HG03108 (cell line): Measurements from ENCODE around the gene RELT.

Experiments
- ATAC-seq: cut with Tn5 transposase; IDR thresholded peaks from one replicate; pipeline ENCODE4 v1.9.1; 2021; ENCODE audit warnings: moderate library complexity; ENCODE audit not compliant: unreplicated experiment

RELT gene

DNA sequence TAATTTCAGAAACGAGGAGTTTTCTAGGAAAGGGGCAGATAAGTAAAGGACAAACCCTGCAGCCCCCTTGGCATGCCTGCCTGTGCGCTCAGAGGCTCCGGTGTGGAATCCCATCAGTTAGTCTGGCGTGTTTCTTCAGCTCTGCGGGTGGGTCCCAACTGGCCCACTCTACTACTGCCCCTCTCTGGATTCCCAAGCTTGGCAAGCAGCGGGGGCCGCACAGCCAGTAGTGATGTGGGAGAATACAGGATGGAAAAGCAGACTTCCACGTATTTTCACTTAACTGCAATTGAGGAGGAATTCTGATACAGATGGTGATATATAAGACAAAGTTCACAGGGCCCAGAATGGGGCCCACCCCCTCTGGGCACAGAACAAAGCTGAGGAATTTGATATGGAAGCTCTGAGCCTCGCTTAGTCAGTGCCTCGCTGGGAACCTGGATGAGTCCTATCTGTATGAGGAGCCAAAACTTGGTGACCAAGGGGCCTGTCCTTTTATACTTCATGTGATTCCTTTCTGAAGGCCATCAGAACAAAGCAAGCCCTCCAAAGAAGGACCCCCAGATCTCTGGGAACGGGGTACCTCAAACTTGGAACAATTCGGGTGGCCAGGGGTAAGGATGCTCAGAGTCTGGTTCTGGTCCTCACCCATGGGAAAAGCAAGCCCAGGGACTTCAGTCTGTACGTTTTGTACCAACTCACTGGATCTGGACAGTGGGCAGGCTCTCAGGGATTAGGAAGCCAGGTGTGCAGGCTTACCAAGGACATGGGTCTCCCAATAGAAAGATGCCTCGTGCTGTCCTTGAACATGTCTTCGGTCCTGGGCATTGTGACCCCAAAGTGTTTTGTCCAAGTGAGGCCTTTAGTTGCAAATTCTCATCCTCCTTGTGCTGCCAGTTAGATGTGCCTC, 26.0 kb downstream of the RELT start:
- ATAC-seq, result no peak

DNA sequence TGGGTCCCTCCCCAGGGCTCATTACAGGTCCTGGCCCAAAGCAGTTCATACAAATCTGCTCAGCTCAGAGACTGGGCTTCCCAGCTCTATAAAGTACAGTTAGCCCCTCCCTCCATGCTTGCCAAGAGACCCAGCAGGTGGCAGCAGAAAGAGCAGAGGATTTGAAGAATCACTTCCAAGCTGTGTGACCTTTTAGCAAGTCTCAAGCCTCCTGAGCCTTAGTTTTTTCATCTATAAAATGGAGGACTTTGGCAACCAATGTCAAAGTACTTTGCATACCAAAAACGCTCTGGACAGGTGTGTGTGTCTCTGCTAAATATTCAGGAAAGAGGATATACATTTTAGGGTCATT, 26.6 kb downstream of the RELT start:
- no peak for ATAC-seq

DNA sequence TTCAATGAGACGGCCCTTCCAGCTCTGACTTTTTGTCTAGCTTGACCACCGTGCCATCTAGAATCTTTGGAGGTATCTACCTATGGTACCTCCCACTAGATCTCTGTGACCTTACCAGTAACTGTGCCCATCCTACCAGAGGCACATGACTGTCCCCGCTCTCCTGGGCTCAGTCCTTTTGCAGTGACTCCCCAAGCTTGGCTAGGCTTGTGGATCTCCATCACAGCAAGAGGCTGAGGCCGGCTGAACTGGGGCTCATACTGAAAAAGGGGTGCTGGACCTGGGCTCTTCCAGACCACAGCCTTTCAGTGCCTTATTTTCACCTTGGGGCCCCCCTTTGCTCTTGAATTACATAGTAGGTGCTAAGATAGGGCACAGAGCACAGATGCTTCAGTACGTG, 27.3 kb downstream of the RELT start:
- no peak for ATAC-seq

DNA sequence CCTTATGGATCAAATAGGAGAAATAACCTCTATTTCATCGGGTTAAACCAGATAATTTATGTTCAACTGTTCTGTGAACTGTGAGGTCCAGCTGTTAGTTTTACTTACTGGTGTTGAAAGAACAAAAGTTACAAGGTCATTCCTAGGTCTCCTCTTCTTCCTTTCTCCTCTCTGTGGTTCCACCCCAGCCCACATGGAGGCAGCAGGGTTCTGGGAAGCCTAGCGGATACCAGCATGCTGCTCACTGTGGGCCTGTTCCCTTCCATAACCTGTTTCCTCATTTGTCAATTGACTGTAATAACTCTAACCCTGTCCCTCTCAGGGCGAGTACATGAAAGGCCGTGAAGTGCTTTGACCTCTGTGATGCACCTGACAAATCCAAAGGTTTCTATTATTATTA, 27.8 kb downstream of the RELT start:
- no peak for ATAC-seq

GRCh38 chr11:73404506-73405145, 28.4 kb downstream of the RELT start:
- ATAC-seq, result no peak

DNA sequence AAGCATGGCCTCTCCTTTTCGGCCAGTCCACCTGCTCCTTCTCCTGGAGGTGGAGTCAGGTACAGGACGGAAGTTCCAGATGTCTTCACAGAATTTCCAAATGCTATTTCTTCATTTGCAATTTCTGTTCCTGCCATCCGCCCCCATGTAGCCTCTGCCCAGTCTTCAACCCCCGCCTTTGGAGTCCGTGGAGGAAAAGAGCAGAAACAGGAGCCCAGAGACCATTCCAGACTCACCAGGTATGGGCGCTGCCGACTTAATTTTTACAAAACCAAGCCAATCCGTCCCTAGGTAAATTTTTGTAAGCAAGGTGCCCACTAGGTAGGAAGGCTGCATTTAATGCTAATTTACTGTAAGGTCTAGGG, 28.9 kb downstream of the RELT start:
- ATAC-seq, result no peak

- no peak for ATAC-seq
These were observed 29.9 kb downstream of the RELT start for GRCh38 chr11:73406131-73406530.

DNA sequence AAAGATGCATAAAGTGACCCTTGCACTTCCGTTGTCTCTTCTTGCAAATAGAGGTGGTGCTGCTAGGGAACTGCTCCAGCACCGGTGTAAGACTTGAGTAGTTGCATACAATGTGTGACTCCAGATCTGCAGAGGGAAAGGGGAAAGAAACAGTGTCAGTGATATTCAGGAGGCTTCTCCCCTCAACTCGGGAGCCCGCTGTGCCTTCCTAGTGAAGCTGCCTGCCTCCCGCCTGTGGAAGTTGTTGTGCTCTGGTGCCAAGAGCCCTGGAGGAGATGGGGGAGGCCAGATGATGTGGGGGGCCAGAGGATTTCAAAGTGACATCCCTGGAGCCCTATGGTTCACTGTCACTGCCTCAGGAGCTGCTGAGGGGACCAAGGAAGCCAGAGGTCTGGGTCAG, 30.4 kb downstream of the RELT start:
- no peak for ATAC-seq

GRCh38 chr11:73409431-73409830, 33.2 kb downstream of the RELT start:
- ATAC-seq, result no peak

DNA sequence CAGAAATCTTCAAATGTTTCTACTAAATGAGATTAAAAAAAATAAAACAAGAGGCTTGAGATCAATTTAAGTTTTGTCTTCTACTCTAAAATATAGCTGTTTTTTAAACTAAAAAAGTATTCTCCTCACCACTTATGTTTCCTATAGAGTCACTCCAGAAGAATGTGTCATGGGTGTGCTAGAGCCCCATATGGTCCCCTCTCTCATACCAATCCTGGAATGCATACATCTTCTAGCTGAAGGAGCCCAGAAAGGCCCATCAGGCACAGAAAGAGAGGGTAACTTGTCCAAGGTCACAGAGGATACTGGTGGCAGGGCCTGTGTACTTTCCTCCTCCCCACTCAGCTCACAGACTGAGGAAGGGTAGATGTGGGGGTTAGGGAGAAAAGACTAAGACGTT, 34.4 kb downstream of the RELT start:
- ATAC-seq, result no peak

DNA sequence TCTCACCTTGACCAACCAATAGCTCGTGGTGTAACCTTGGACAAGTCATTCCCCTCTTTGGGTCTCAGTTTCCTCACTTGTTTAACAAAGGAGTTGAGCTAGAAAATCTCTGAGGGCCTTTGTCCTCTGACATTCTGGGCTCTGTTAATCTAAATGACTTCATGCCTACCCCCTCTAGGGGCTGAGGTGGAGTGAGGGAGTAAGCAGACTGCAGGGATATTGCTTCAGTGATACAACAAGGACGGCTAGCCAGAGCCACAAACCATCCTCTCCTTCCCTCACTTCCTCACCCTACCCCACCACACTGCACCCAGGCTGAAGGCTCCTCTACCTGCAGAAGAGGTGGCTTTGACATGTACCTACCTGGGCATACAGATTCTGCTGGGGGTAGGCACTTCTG, 34.8 kb downstream of the RELT start:
- ATAC-seq, result no peak

GRCh38 chr11:73412308-73412707, 36.1 kb downstream of the RELT start:
- no peak for ATAC-seq

- ATAC-seq, result no peak
These were observed 37.1 kb downstream of the RELT start for GRCh38 chr11:73413256-73413655.

DNA sequence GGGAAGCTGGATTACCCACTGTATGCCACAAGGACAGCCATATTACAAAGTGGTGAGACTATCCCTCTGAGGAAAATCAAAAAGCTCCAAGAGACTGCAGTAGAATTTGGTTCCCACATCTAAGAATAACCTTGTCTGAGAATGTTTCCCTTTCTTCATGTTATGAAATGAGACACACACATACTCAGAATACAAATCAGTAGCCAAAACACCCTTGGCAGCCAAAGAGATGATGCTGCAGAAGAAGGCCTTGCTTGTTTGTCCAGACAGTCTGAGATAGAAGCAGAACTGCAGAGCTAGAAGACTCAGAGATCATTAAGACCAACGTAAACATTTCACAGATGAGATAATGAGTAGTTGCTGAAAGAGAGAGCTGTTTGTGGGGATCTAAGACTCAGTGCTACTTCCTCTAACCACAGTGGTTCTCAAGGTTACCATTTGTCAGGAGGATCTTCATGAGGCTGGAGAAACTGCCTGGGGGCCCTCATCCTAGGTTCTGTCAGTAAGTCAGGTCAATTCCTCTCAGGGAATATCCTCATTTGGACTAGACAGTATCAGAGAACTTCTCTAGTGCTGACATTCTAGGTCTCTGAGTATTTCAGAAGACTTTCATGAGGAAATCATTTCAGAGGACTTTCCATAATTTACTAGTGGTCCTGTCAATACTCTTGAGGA, 38.9 kb downstream of the RELT start:
- no peak for ATAC-seq

DNA sequence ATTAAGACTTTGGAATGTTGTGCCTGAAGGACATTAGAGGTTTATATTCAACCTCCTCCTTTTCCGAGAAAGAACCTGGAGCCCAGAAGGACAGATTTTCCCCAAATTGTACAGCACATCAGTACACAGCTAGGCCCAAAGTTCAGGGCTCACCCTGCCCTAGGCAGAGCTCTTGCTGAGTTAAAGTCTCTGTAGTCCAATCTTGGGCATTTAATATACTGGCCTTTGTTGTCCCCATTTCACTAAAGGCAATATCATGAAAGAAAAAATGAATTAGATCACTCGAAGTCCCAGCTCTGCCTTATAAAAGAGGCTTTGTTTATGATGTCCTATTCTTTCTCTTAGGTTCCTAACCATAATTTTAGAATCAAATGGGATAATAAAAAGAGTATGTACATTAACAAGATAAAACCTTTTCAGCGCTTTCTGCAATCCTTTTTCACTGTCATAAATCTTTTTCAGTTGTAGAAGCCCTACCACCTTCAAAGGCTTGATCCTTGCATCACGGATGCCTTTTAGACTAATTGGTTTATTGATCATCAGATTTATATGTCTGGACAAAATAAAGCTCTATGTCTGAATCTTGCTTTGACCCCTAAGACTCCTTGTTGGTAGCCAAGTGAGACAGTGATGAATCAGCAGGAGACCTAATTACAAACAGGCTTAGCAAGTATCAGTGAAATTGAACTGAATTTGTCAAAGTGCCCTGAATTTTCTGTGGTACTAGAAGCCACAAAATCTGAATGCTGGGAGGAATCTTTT, 39.8 kb downstream of the RELT start:
- no peak for ATAC-seq

DNA sequence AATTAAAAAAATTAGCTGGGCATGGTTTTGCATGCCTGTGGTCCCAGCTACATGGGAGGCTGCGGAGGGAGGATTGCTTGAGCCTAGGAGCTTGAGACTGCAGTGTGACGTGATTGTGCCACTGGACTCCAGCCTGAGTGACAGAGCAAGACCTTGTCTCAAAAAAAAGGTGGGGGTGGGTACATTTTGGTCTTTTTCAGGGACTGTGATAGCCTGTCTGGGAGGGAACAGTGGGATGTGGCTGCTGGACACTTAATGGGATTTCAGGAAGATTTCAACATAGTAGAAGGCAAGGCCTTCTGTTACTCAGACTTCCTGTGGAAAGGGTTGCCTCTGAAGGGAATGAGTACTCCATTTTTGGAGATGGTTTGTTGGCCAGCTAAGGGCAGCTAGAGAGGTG, 40.6 kb downstream of the RELT start:
- no peak for ATAC-seq

DNA sequence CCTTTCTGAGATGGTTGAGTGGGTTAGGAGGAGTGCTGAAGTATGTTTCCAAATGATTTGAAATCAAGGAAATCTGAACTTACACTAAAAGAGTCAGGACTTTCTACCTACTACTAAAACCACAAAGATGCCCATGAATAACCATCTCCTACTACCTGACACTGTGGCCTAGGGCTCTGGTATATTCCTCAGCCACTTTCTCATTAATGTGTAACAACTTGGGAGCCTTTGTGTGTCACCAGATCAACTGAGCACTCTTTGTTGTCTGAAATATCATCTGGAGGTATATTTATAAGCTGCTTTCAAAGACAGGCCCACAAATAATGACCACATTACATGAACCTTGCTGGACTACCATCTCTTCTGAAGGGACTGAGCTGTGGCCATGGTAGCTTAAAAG, 43.9 kb downstream of the RELT start:
- ATAC-seq, result no peak

- ATAC-seq, result no peak
These were observed 46.7 kb downstream of the RELT start for GRCh38 chr11:73422886-73423285.

GRCh38 chr11:73423506-73423905, 47.3 kb downstream of the RELT start:
- no peak for ATAC-seq

- no peak for ATAC-seq
These were observed 48.9 kb downstream of the RELT start for GRCh38 chr11:73425108-73425507.

- ATAC-seq, result no peak
These were observed 50.1 kb downstream of the RELT start for GRCh38 chr11:73426219-73426850.
